Raji (cell line): Measurements from ENCODE around the gene PGM2L1.

Source experiments
- POLR2A ChIP-seq: IDR thresholded peaks from 2 replicates; pipeline ENCODE4 v1.6.1; 2011; ENCODE audit warnings: low read depth, low read length, control low read depth; ENCODE audit not compliant: insufficient read depth

The PGM2L1 gene

GRCh38 chr11:74321487-74322188 lies 76.6 kb downstream of the PGM2L1 start:
- TF ChIP-seq POLR2A, result no peak

- TF ChIP-seq POLR2A, result no peak
Observed at GRCh38 chr11:74320538-74320937, 77.7 kb downstream of the PGM2L1 start.

DNA sequence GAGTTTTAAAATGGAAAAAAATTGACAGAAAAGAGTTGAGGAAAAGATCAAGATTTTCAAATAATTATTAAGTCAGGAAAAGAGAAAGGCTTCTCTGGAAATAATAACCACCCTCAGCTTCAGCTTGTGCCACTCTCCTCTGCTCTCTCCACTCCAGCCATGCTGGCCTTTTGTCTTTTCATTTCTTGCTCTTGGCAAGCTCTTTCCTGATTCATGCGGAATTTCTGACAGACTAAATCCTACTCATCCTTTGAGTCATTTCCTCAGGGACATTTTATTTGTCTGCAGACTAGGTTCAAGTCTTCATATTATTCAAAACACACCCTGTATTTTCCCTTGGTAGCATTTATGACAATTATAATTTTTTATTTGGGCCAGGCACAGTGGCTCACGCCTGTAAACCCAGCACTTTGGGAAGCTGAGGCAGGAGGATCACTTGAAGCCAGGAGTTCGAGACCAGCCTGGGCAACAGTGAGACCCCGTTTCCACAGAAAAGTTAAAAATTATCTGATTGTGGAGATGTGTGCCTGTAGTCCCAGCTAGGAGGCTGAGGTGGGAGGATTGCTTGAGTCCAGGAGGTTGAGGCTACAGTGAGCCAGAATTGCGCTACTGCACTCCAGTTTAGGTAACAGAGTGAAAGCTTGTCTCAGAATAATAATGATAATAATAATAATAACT lies 79.0 kb downstream of the PGM2L1 start:
- no peak for TF ChIP-seq POLR2A

DNA sequence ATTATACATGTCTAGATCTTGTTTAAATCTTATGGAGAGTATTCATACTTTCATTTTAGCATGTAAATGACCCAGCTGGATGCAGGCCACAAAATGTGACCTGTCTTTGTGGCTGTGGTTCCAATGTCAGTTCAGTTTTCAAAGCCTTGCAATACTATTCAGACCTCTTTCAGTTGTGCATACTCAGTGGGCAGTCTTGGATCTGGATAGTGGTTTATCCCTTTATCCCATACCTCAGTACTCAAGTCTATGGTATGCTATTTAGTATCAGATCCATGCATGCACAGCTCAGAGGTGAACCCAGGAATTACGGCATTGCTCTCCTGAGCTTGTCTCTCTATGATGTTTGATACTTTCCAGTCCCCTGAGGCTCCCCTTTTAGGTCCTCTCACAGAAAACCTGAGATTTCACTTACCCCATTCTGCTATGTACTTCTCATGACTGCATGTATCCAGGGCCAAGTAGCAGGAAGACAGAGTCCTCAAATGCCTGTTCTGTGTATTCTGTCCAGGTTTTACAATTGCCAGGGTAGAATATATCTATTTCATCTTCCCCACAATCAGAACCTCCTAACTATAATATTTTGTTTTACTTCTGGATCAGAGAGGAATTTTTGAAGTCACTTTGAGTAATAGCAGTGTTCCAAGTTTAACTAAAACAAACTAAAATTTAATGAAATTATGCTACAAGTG lies 79.8 kb downstream of the PGM2L1 start:
- TF ChIP-seq POLR2A, result no peak

DNA sequence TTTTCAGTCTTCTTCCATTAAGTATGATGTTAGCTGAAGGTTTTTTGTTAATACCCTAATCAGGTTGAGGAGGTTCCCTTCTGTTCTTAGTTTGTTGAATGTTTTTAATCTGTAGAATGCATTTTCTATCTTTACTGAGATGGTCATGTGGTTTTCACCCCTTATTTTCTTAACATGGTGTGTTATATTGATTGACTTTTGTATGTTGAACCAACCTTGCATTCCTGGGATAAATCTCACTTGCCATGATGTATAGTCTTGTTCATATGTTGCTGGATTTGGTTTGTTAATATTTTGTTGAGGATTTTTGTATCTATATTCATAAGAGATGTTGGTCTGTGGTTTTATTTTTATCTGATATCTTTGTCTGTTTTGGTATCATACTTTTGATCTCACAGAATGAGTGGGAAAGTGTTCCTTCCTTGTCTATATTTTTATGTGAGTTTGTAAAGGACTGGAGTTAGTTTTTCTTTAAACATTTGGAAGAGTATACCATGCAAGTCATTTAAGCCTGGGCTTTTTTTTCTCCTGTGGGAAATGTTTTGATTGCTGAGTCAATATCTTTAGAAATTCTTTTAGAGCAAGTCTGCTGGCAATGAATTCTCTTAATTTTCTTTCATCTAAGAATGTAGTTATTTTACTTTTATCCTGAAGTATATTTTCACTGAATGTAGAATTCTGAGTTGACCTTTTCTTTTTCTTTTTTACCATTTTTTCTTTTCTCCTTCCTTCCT lies 81.3 kb downstream of the PGM2L1 start:
- no peak for TF ChIP-seq POLR2A

DNA sequence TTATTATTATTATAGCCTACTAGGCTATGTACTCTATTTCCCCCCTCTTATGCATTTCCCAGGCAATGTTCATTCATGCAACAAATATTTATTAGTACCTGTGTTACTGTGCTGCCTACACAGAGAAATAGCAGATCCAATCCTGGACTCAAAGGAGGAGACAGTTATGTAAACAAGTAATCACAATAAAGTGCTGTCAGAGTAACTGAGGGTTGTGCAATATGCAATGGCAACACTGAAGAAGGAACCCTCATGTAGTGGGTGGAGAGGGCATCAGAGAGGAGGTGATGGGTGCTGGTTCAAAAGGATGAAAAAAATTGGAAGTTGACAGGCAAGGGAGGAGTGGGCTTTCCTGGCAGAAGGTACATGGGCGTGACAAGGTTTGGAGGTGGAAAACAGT lies 85.9 kb downstream of the PGM2L1 start:
- TF ChIP-seq POLR2A, result no peak

DNA sequence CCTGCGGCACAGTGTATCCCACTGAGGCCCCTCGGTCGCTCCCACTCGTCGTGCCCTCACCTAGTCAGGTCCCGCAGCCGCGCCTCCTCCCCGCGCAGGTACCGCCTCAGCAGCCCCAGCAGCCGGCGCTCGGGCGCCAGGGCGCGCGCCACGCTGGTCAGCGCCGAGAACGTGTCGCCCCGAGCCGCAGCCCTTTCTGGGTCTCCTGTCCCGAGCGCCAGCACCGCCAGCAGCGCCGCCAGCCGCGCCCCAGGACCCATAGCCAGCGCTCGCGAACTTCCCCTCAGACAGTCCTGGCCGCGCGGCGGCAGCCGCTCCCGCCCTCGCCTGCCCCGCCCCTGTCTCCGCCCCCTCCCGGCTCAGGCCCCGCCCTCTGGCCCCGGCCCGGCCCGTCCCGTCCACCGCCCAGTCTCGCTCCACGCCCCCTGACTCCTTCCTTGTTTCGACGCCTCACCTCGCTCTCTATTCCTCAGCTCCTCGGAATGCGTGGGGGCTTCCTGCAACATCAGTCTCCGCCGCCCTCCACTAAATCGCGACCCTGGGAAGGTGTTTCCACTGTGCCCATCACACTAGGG lies 86.8 kb downstream of the PGM2L1 start, which contains the start of gene P4HA3:
P4HA3 (minus strand) TSS at position 289 of the 575 bp plus-strand sequence; CDS start at position 260, 29 bp downstream.
- TF ChIP-seq POLR2A, result no peak

DNA sequence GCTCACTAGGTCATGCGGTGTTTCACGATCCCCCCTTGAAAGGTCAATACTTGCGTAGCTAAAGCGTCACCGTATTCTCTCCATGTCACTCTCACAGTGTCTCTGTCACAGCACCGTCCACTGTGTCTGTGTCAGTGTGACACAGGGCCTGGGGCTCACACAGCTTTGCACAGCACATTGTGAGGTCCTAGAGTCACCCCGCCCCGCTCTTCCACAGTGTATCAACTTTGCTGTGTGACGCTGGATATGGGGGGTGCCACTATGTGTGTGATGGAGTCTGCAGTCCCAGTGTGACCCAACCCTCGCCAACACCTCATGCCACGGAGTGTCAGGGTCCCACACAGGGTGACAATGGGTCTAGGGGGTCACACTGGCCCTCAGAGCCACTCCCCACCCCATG lies 87.4 kb downstream of the PGM2L1 start:
- no peak for TF ChIP-seq POLR2A

DNA sequence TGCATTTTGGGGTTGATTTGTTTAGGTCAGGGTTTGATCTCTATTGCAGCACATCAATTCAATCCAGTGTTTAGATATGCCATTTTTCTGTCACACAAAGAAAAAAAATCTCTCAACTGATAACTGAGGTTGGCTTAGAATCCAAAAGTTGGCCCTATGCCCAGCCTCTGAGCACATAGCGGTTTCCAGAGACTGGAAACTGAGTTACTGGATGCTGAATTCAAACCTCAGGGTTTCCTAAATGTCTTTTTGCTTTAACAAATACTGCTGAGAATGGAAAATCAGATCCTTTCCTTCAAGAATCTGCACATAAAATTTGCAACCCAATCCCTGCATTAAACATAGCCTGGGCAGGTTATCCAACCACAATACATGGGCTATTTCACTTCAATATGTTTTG lies 90.8 kb downstream of the PGM2L1 start:
- TF ChIP-seq POLR2A, result no peak

GRCh38 chr11:74306435-74307175 lies 91.6 kb downstream of the PGM2L1 start:
- TF ChIP-seq POLR2A, result no peak

DNA sequence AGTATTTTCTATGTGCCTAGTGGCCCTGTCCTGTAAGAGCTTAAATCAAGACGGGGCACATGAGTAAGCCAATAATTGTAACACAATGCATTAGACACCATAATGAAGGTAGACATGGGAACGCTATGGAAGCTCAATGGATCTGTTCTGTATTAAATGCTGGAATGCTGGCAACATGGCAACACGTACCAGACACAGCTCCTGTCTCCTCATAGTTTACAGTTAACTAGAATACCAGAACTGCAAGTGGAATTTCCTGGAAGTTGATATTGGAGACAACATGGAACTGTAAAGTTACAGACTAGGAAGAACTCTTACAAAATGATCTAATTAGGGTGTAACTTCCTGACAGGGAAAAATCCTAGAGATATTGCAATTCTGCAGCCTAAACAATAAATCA lies 99.2 kb downstream of the PGM2L1 start:
- no peak for TF ChIP-seq POLR2A

GRCh38 chr11:74297484-74297883 lies 100.7 kb downstream of the PGM2L1 start:
- no peak for TF ChIP-seq POLR2A

- no peak for TF ChIP-seq POLR2A
Observed at GRCh38 chr11:74288911-74289310, 109.3 kb downstream of the PGM2L1 start.

- TF ChIP-seq POLR2A, result no peak
Observed at GRCh38 chr11:74288161-74288560, 110.1 kb downstream of the PGM2L1 start.
